ENCODE measurements around the gene AKT3. TPM values are rescaled to one million over a fixed set of nuclear protein-coding genes. Genes with fewer than 3 reads are reported as not detected.

The AKT3 gene
- total and polyA plus RNA-seq, 2 of the 8 experiments (the other 6 are each of a cell fraction or from before 2014, with no cell fraction given), result 6.0 to 36.4 TPM

GRCh38 chr1:243739335-243740003 is 110.6 kb downstream of the AKT3 start:
- peak overlapping the region; percentile 58; the same call in 1 of the 2 replicates for H2AK5ac ChIP-seq (ENCODE audit: low read depth, low read length)
- H2BK5ac ChIP-seq (ENCODE audit: low read depth, low read length), result peak overlapping the region; percentile 3; the same call in 1 of the 2 replicates
- H3K9me3 ChIP-seq (ENCODE audit: insufficient read depth in 2 of 2, low read depth in 1 of 2, low read length in 1 of 2), result no peaks in the 10 kb centered on the region
- no peak overlapping the region for H3K23ac ChIP-seq (ENCODE audit: insufficient read length)
- FAIRE-seq, result no peak
- peaks cover 0 to 3% (median 1%) of the 10 kb centered on the region in 4 experiments; a peak in 2 of 8 replicates for H3K36me3 ChIP-seq (ENCODE audit: control insufficient read depth in 2 of 4, insufficient read depth in 4 of 4, low read length in 3 of 4)
- H3K79me1 ChIP-seq (ENCODE audit: low read depth, low read length), result no peaks in the 10 kb centered on the region
- H4K8ac ChIP-seq (ENCODE audit: extremely low read depth, insufficient read depth, low read length), result no peak overlapping the region
- H2BK120ac ChIP-seq (replicated peaks; ENCODE audit: low read depth, low read length), result peak overlapping the region; percentile 50
- peaks cover 3 to 22% (median 15%) of the 10 kb centered on the region in 4 experiments; a peak in 6 of 7 replicates for H3K4me1 ChIP-seq (replicated peaks in 1 of 4; ENCODE audit: control insufficient read depth in 3 of 4, insufficient read depth in 4 of 4, low read length in 3 of 4)
- H3K18ac ChIP-seq (ENCODE audit: extremely low read depth, low read length), result 0 out of 2 replicates have a peak overlapping the region, but pooled peaks have one; percentile 14
- H3K9ac ChIP-seq (replicated peaks in 1 of 4; ENCODE audit: extremely low read depth in 1 of 4, low read depth in 3 of 4, low read length in 3 of 4), result no peak overlapping the region; a peak in 1 of 7 replicates
- no peak overlapping the region for H3K56ac ChIP-seq (replicated peaks; ENCODE audit: insufficient read length, low read depth, low read length)
- H3K4me3 ChIP-seq (ENCODE audit: extremely low read depth in 1 of 4, insufficient read depth in 2 of 4, low read depth in 3 of 4, low read length in 4 of 4), result peak overlapping the region in 1 of 4 experiments; percentile 19; a peak in 1 of 8 replicates
- TF ChIP-seq SIN3A (conservative IDR thresholded peaks at IDR 0.05 in 1 of 2, IDR thresholded peaks at IDR 0.05 in 1 of 2; ENCODE audit: low read depth in 1 of 2, low read length in 2 of 2) (no peak), BCL11A (IDR thresholded peaks at IDR 0.05; ENCODE audit: low read depth in 2 of 2, low read length in 2 of 2) (no peak), SAP30 (IDR thresholded peaks at IDR 0.05; ENCODE audit: insufficient read depth, insufficient replicate concordance, low read length) (no peak), SP2 (IDR thresholded peaks at IDR 0.05; ENCODE audit: low read length) (no peak), CBX5 (IDR thresholded peaks at IDR 0.05; ENCODE audit: low read depth, low read length) (no peak), CHD2 (IDR thresholded peaks at IDR 0.05; ENCODE audit: low read length) (no peak), CREB1 (IDR thresholded peaks at IDR 0.05) (no peak), CHD1 (IDR thresholded peaks at IDR 0.05; ENCODE audit: low read depth, low read length) (no peak), KDM5A (IDR thresholded peaks at IDR 0.05; ENCODE audit: low read length) (no peak), SRF (IDR thresholded peaks at IDR 0.05; ENCODE audit: low read depth, low read length) (no peak), TBP (IDR thresholded peaks at IDR 0.05; ENCODE audit: low read depth, low read length) (no peak)
- TF ChIP-seq, protein P1, sequence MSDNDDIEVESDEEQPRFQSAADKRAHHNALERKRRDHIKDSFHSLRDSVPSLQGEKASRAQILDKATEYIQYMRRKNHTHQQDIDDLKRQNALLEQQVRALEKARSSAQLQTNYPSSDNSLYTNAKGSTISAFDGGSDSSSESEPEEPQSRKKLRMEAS (IDR thresholded peaks at IDR 0.05), result no peak
- H4K91ac ChIP-seq (replicated peaks; ENCODE audit: insufficient read length, low read length), result peak overlapping the region; percentile 61
- no peak overlapping the region for H2BK20ac ChIP-seq (ENCODE audit: low read length)
- POLR2A ChIA-PET (ENCODE audit: partially characterized antibody), result interaction anchor here (1.1 to 1.2 kb wide), 2 partner anchors 9 to 110 kb away, joined by 3 to 7 read pairs; no protein-coding TSS in a partner anchor
- peak overlapping the region; percentile 35; the same call in 1 of the 2 replicates for H2BK12ac ChIP-seq (ENCODE audit: low read depth, low read length)
- peak overlapping the region; percentile 23 for H3K4ac ChIP-seq (replicated peaks; ENCODE audit: insufficient read length, low read depth, low read length)
- H3K23me2 ChIP-seq (ENCODE audit: low read depth, low read length), result no peaks in the 10 kb centered on the region
- DNase-seq (ENCODE audit: low read depth in 1 of 2, low spot score in 2 of 2), result no peak
- no peak overlapping the region for H2BK15ac ChIP-seq (ENCODE audit: low read length)
- H3K27me3 ChIP-seq (replicated peaks in 1 of 4; ENCODE audit: control insufficient read depth in 3 of 4, extremely low read depth in 1 of 4, insufficient read depth in 3 of 4, low read length in 3 of 4), result no peaks in the 10 kb centered on the region
- CTCF ChIA-PET (ENCODE audit: partially characterized antibody), result interaction anchor here (0.7 to 1.8 kb wide), 5 partner anchors 8 to 330 kb away, joined by 3 to 14 read pairs (median 4); no protein-coding TSS in a partner anchor
- H2AFZ ChIP-seq (ENCODE audit: low read length), result no peak overlapping the region
- no peak overlapping the region for H3K14ac ChIP-seq (ENCODE audit: insufficient read length)
- H3K4me2 ChIP-seq (ENCODE audit: insufficient read depth in 1 of 2, low read depth in 2 of 2, low read length in 2 of 2), result peak overlapping the region; percentile 16 to 37; a peak in 2 of 4 replicates
- H3K27ac ChIP-seq (ENCODE audit: low read depth, low read length), result peak overlapping the region; percentile 66; the same call in 1 of the 2 replicates
- no peaks in the 10 kb centered on the region for H4K20me1 ChIP-seq (replicated peaks in 1 of 2; ENCODE audit: control insufficient read depth in 1 of 2, insufficient read depth in 2 of 2, low read length in 2 of 2)
- H3K79me2 ChIP-seq (ENCODE audit: control insufficient read depth in 1 of 2, insufficient read depth in 2 of 2, low read length in 2 of 2), result no peaks in the 10 kb centered on the region; a peak in 1 of 4 replicates
- WGBS, 2 experiments (ENCODE audit: extremely low coverage in 1 of 2, insufficient coverage in 1 of 2, insufficient read length in 1 of 2, insufficient replicate concordance in 2 of 2, low coverage in 1 of 2, low lambda C conversion rate in 2 of 2, missing lambda C conversion rate in 1 of 2), result 63% methylated on average over 3 of the region's 3 CpGs; no CpG with 5 or more reads in 1 of the 2 experiments
- no peak overlapping the region for H4K5ac ChIP-seq (ENCODE audit: insufficient read length, low read depth, low read length)

All from H1 (cell line).